ENCODE data around the gene RER1. TPM values are rescaled to one million over a fixed set of nuclear protein-coding genes. Genes with fewer than 3 reads are reported as not detected.
A peak's percentile ranks its signal among the peaks of the same experiment; 100 is the strongest.

Gene RER1
- total RNA-seq, 1 donor from 2014 or later, result 79.1 TPM

GRCh38 chr1:2451741-2452140 is 60.1 kb downstream of the RER1 start:
- H3K4me3 ChIP-seq (ENCODE audit: low read depth, low read length), result no peak overlapping the region
- H3K36me3 ChIP-seq (ENCODE audit: control insufficient read depth, insufficient read depth, low read length), result no peaks in the 10 kb centered on the region
- TF ChIP-seq CTCF (IDR thresholded peaks at IDR 0.05; ENCODE audit: insufficient read depth, low read length, poor library complexity, severe bottlenecking), result no peak
- no peaks in the 10 kb centered on the region for H3K27me3 ChIP-seq (ENCODE audit: control insufficient read depth, insufficient read depth, low read length)
- peak; percentile 89 for DNase-seq (ENCODE audit: low read depth)

- Histone ChIP-seq H3K4me3 (ENCODE audit: low read depth, low read length) (no peak overlapping the region), H3K27me3 (ENCODE audit: control insufficient read depth, insufficient read depth, low read length) (no peaks in the 10 kb centered on the region), H3K36me3 (ENCODE audit: control insufficient read depth, insufficient read depth, low read length) (no peaks in the 10 kb centered on the region)
- DNase-seq (ENCODE audit: low read depth), result no peak
- no peak for TF ChIP-seq CTCF (IDR thresholded peaks at IDR 0.05; ENCODE audit: insufficient read depth, low read length, poor library complexity, severe bottlenecking)
Measured at GRCh38 chr1:2452201-2452931, 60.7 kb downstream of the RER1 start.

GRCh38 chr1:2452932-2453315 is 61.3 kb downstream of the RER1 start:
- no peak overlapping the region for H3K4me3 ChIP-seq (ENCODE audit: low read depth, low read length)
- no peak for DNase-seq (ENCODE audit: low read depth)
- TF ChIP-seq CTCF (IDR thresholded peaks at IDR 0.05; ENCODE audit: insufficient read depth, low read length, poor library complexity, severe bottlenecking), result no peak
- no peaks in the 10 kb centered on the region for H3K27me3 ChIP-seq (ENCODE audit: control insufficient read depth, insufficient read depth, low read length)
- H3K36me3 ChIP-seq (ENCODE audit: control insufficient read depth, insufficient read depth, low read length), result no peaks in the 10 kb centered on the region

GRCh38 chr1:2454227-2454626 is 62.6 kb downstream of the RER1 start:
- no peak for TF ChIP-seq CTCF (IDR thresholded peaks at IDR 0.05; ENCODE audit: insufficient read depth, low read length, poor library complexity, severe bottlenecking)
- DNase-seq (ENCODE audit: low read depth), result no peak
- no peaks in the 10 kb centered on the region for H3K36me3 ChIP-seq (ENCODE audit: control insufficient read depth, insufficient read depth, low read length)
- H3K4me3 ChIP-seq (ENCODE audit: low read depth, low read length), result no peak overlapping the region
- no peaks in the 10 kb centered on the region for H3K27me3 ChIP-seq (ENCODE audit: control insufficient read depth, insufficient read depth, low read length)

Other genes starting within 250 kb of the RER1 start
- 50.6 and 65.8 TPM in 2 replicates for gene FAAP20, start 197.1 kb upstream of the RER1 start, total RNA-seq
- 26.9 and 33.8 TPM in 2 replicates for gene SKI, start 163.5 kb upstream of the RER1 start, total RNA-seq
- gene MORN1, start 287 bp upstream of the RER1 start, total RNA-seq, result 7.7 and 8.4 TPM in 2 replicates
- 48.1 and 50.4 TPM in 2 replicates for gene PEX10, start 20.7 kb downstream of the RER1 start, total RNA-seq
- gene PLCH2, start 84.4 kb downstream of the RER1 start, total RNA-seq, result 0.07 and 0.92 TPM in 2 replicates
- gene PANK4, start 134.8 kb downstream of the RER1 start, total RNA-seq, result 25.5 and 28.9 TPM in 2 replicates
- gene HES5, start 138.4 kb downstream of the RER1 start, total RNA-seq, result 0.71 TPM in 1 of 2 replicates, not detected in the other
- 14.7 and 16.8 TPM in 2 replicates for gene TNFRSF14, start 164.5 kb downstream of the RER1 start, total RNA-seq
- gene PRXL2B, start 194.9 kb downstream of the RER1 start, total RNA-seq, result 42.0 and 46.6 TPM in 2 replicates
- 1.9 TPM in 1 of 2 replicates, not detected in the other for gene MMEL1, start 241.2 kb downstream of the RER1 start, total RNA-seq

Measured in kidney epithelial cell (primary cell).